IMR-90 (cell line): ENCODE results near the gene HOXD13. TPM values are rescaled to one million over a fixed set of nuclear protein-coding genes. Genes with fewer than 3 reads are reported as not detected.

ENCODE experiments used
- ATAC-seq: fragments of 200-7000 bp; cut with Tn5 transposase; 2 replicates; pipeline ENCODE4 v1.9.1; 2020; ENCODE audit warnings: low read depth, mild to moderate bottlenecking, moderate library complexity
- BruUV-seq: library from RNA; stranded (reverse); fragments of 400-500 nt; replicated peaks from 2 replicates; lab custom pipeline; 2021; lab: Mats Ljungman, UMichigan
- CTCF ChIA-PET: fragments of 300-600 bp; formaldehyde crosslinking; extraction: SDS; loops from one replicate; lab custom pipeline; 2021; ENCODE audit warnings: antibody characterized with exemption; lab: Yijun Ruan, JAX
- POLR2A ChIA-PET: fragments of 300-600 bp; sonication (Branson Sonifier 250); formaldehyde crosslinking; loops from one replicate; lab custom pipeline; 2022; ENCODE audit warnings: antibody characterized with exemption; ENCODE audit not compliant: unreplicated experiment; lab: Charles Lee
- DNase-seq: peaks from one replicate; pipeline ENCODE4 v3.0.0; 2013
- H2AFZ ChIP-seq: replicated peaks from 2 replicates; pipeline ENCODE3; 2013; ENCODE audit warnings: low read length, mild to moderate bottlenecking; ENCODE audit not compliant: poor library complexity
- H2AK5ac ChIP-seq: 2 replicates; pipeline ENCODE4 v1.6.1; 2013; ENCODE audit warnings: low read depth, low read length, inconsistent platforms
- H2AK9ac ChIP-seq: replicated peaks from 2 replicates; pipeline ENCODE3; 2013; ENCODE audit warnings: mild to moderate bottlenecking, low read depth, low read length, moderate library complexity; ENCODE audit not compliant: poor library complexity
- H2BK120ac ChIP-seq: 2 replicates; pipeline ENCODE4 v1.6.1; 2013; ENCODE audit warnings: low read depth, low read length, inconsistent platforms
- H2BK15ac ChIP-seq: 3 replicates; pipeline ENCODE4 v1.6.1; 2013; ENCODE audit warnings: low read depth, low read length, inconsistent platforms
- H2BK20ac ChIP-seq: 2 replicates; pipeline ENCODE4 v1.6.1; 2013; ENCODE audit warnings: low read depth, mild to moderate bottlenecking, inconsistent platforms, low read length, moderate library complexity
- H2BK5ac ChIP-seq: 2 replicates; pipeline ENCODE4 v1.6.1; 2013; ENCODE audit warnings: mild to moderate bottlenecking, low read depth, low read length, inconsistent platforms; ENCODE audit not compliant: poor library complexity, severe bottlenecking
- H3K14ac ChIP-seq: replicated peaks from 2 replicates; pipeline ENCODE4 v1.6.1; 2013; ENCODE audit warnings: low read depth, low read length, inconsistent platforms
- H3K18ac ChIP-seq: 2 replicates; pipeline ENCODE4 v1.6.1; 2013; ENCODE audit warnings: low read depth, low read length, control low read depth
- H3K23ac ChIP-seq: 2 replicates; pipeline ENCODE4 v1.6.1; 2013; ENCODE audit warnings: low read depth, low read length, inconsistent platforms
- H3K27ac ChIP-seq: 2 replicates; pipeline ENCODE4 v1.5.1; 2013; ENCODE audit warnings: mild to moderate bottlenecking, control low read depth, low read length; ENCODE audit not compliant: insufficient read depth
- H3K27me3 ChIP-seq: 2 replicates; pipeline ENCODE4 v1.6.1; 2013; ENCODE audit warnings: low read length; ENCODE audit not compliant: control insufficient read depth, insufficient read depth
- H3K36me3 ChIP-seq: 2 replicates; pipeline ENCODE4 v1.6.1; 2013; ENCODE audit warnings: low read length, mixed read lengths; ENCODE audit not compliant: control insufficient read depth, insufficient read depth
- H3K4ac ChIP-seq: 2 replicates; pipeline ENCODE4 v1.6.1; 2013; ENCODE audit warnings: low read depth, low read length, inconsistent platforms
- H3K4me1 ChIP-seq: 2 replicates; pipeline ENCODE4 v1.6.1; 2013; ENCODE audit warnings: low read length, mixed read lengths; ENCODE audit not compliant: control insufficient read depth, insufficient read depth
- H3K4me2 ChIP-seq: 2 replicates; pipeline ENCODE4 v1.6.1; 2013; ENCODE audit warnings: low read depth, mild to moderate bottlenecking, control low read depth, low read length, moderate library complexity
- H3K4me3 ChIP-seq: 2 replicates; pipeline ENCODE4 v1.5.1; 2013; ENCODE audit warnings: low read depth, mild to moderate bottlenecking, control low read depth, low read length, moderate library complexity; ENCODE audit not compliant: insufficient read depth
- H3K56ac ChIP-seq: 2 replicates; pipeline ENCODE4 v1.6.1; 2013; ENCODE audit warnings: low read length, inconsistent platforms; ENCODE audit not compliant: insufficient read depth; ENCODE audit errors: extremely low read depth
- H3K79me1 ChIP-seq, 2 experiments: 2 replicates each; pipeline ENCODE4 v1.6.1; 2013; ENCODE audit warnings: low read length in 2 of 2, inconsistent platforms in 1 of 2, low read depth in 1 of 2
- H3K9ac ChIP-seq: 2 replicates; pipeline ENCODE4 v1.6.1; 2013; ENCODE audit warnings: low read depth, low read length, control low read depth
- H3K9me1 ChIP-seq: 2 replicates; pipeline ENCODE4 v1.6.1; 2013; ENCODE audit warnings: low read length, inconsistent platforms; ENCODE audit not compliant: insufficient read depth
- H3K9me3 ChIP-seq: 2 replicates; pipeline ENCODE4 v1.6.1; 2013; ENCODE audit warnings: low read length; ENCODE audit not compliant: control insufficient read depth, insufficient read depth
- H4K20me1 ChIP-seq: 2 replicates; pipeline ENCODE4 v1.6.1; 2013; ENCODE audit warnings: low read length, inconsistent platforms; ENCODE audit not compliant: insufficient read depth
- H4K5ac ChIP-seq: 2 replicates; pipeline ENCODE4 v1.6.1; 2013; ENCODE audit warnings: mild to moderate bottlenecking, low read depth, low read length, control low read depth
- H4K8ac ChIP-seq, 2 experiments: 2 replicates each; pipeline ENCODE4 v1.6.1; 2013; ENCODE audit warnings: low read depth in 2 of 2, low read length in 2 of 2, control low read depth in 1 of 2, inconsistent platforms in 1 of 2
- H4K91ac ChIP-seq: 2 replicates; pipeline ENCODE4 v1.6.1; 2013; ENCODE audit warnings: low read depth, low read length, inconsistent platforms; ENCODE audit not compliant: insufficient read depth
- MAFK ChIP-seq: IDR thresholded peaks from 2 replicates; pipeline ENCODE4 v1.6.1; 2012; ENCODE audit warnings: low read depth, low read length, improper control_type of control experiment
- MAZ ChIP-seq: IDR thresholded peaks from 2 replicates; pipeline ENCODE4 v1.6.1; 2012; ENCODE audit warnings: low read depth, mild to moderate bottlenecking, low read length, improper control_type of control experiment, moderate library complexity, borderline replicate concordance
- NFE2L2 ChIP-seq: fragments of 150-350 bp; IDR thresholded peaks from 2 replicates; pipeline ENCODE4 v1.6.1; 2016; ENCODE audit warnings: low read depth, mild to moderate bottlenecking, low read length
- POLR2A ChIP-seq: IDR thresholded peaks from 2 replicates; pipeline ENCODE4 v1.6.1; 2012; ENCODE audit warnings: mild to moderate bottlenecking, low read depth, low read length
- WGBS, 2 experiments: methylation state at CpG; one replicate each; pipeline versions ENCODE4 v1.1.5 to v1.1.7; 2013; ENCODE audit warnings: missing lambda C conversion rate in 2 of 2; ENCODE audit not compliant: insufficient read length in 1 of 2; ENCODE audit errors: extremely low coverage in 2 of 2; 5-methylcytosine and 5-hydroxymethylcytosine counted together
- dilution Hi-C: fragments of 300-500 bp; cut with HindIII; formaldehyde crosslinking; loops from one replicate; pipeline ENCODE4 v1.14.3; 2018; ENCODE audit warnings: low sequenced_read_pairs; ENCODE audit not compliant: unreplicated experiment
- in situ Hi-C: fragments of 300-500 bp; cut with MboI; formaldehyde crosslinking; loops from 3 replicates; pipeline ENCODE4 v1.14.3; 2019; ENCODE audit warnings: low sequenced_read_pairs, inconsistent platforms, mixed read lengths
- intact Hi-C: fragments of 100-400 bp; cut with micrococcal nuclease; formaldehyde crosslinking; loops from 2 replicates; pipeline ENCODE4 v1.10.0; 2022
- polyA plus RNA-seq, 3 experiments: library from polyadenylated mRNA; depleted of rRNA; stranded (reverse); fragments of >200 nt; gene quantifications; 2 replicates each; pipeline ENCODE4 v1.2.3, GENCODE V29; 2012; ENCODE audit warnings: low replicate concordance in 1 of 3
- total RNA-seq: library from RNA; depleted of rRNA; stranded (reverse); fragments of >200 nt; gene quantifications from 2 replicates; pipeline ENCODE4 v1.2.3, GENCODE V29; 2012
- TF ChIP-seq, protein P1 (sequence below): fragments of 150-350 bp; IDR thresholded peaks from 2 replicates; pipeline ENCODE4 v1.6.1; 2017; ENCODE audit warnings: mild to moderate bottlenecking, antibody characterized with exemption, low read length, low read depth

Gene HOXD13
- total and polyA plus RNA-seq, 2 of the 4 experiments (the other 2 are of a cell fraction): not detected

DNA sequence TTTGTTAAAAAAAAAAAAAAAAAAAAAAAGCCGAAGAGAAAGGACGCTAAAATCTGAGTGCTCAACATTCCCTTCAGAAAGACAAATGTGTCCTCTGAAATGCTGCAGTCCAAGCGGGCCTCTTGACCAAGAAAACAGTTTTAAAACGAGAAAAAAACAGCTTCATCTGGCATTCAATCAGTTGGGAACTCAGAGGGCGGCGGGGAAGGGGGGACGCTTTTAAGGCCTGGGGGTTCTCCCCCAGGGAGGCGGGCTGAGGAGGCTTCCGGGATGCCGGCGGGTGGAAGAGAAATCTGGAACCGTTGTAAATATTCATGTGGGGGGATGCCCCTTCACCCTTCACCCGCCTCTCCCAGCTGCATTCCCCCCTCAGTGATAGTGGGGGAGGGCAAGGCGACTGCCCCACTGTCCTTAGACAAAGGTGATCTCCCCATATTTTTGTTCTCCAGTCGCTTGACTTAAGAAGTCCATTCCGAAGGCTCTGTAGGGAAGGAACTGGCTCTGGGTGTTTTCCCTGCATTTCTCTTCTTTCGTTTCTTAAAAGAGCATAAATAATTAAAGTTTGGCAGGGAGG, 11.3 kb downstream of the HOXD13 start:
- H4K91ac ChIP-seq: no peak overlapping the region
- peaks cover 4% of the 10 kb centered on the region; the same call in 1 of the 2 replicates for H3K9me3 ChIP-seq
- no peak overlapping the region for H2BK20ac ChIP-seq
- CTCF ChIA-PET: interaction anchor here (0.7 to 1.6 kb wide), 3 partner anchors 23 to 852 kb away, joined by 3 to 5 read pairs (median 4); no protein-coding TSS in a partner anchor
- no peak overlapping the region for H3K4me2 ChIP-seq
- no peaks in the 10 kb centered on the region for H3K79me1 ChIP-seq
- no peak overlapping the region for H3K23ac ChIP-seq
- DNase-seq (no peak), ATAC-seq (no peak)
- no peak overlapping the region for H3K4me3 ChIP-seq
- no peaks in the 10 kb centered on the region for H3K36me3 ChIP-seq
- in situ Hi-C loops: no loop called here
- no peaks in the 10 kb centered on the region for H3K4me1 ChIP-seq
- no peak for TF ChIP-seq MAFK
- no peak for TF ChIP-seq MAZ
- no peak for TF ChIP-seq POLR2A
- TF ChIP-seq, protein P1, sequence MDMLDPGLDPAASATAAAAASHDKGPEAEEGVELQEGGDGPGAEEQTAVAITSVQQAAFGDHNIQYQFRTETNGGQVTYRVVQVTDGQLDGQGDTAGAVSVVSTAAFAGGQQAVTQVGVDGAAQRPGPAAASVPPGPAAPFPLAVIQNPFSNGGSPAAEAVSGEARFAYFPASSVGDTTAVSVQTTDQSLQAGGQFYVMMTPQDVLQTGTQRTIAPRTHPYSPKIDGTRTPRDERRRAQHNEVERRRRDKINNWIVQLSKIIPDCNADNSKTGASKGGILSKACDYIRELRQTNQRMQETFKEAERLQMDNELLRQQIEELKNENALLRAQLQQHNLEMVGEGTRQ: no peak
- TF ChIP-seq NFE2L2: no peak
- no peak overlapping the region for H4K5ac ChIP-seq
- no peak overlapping the region for H2BK5ac ChIP-seq
- H3K56ac ChIP-seq: no peak overlapping the region
- H2AK9ac ChIP-seq: no peak overlapping the region
- no peaks in the 10 kb centered on the region for H4K20me1 ChIP-seq
- H2BK15ac ChIP-seq: no peak overlapping the region
- H2BK120ac ChIP-seq: no peak overlapping the region
- WGBS, 2 experiments: 20% methylated on average over 1 of the region's 17 CpGs; no CpG with 5 or more reads in 1 of the 2 experiments
- intact Hi-C loops: no loop called here
- H4K8ac ChIP-seq: no peak overlapping the region
- H2AFZ ChIP-seq: no peak overlapping the region
- no peak overlapping the region for H3K14ac ChIP-seq
- peaks cover 94% of the 10 kb centered on the region for H3K27me3 ChIP-seq
- no peak overlapping the region for H3K27ac ChIP-seq
- no TSS peak for BruUV-seq
- POLR2A ChIA-PET: no interaction called here
- H2AK5ac ChIP-seq: no peak overlapping the region
- dilution Hi-C loops: no loop called here
- H3K9me1 ChIP-seq: no peaks in the 10 kb centered on the region
- H3K4ac ChIP-seq: no peak overlapping the region
- H3K18ac ChIP-seq: no peak overlapping the region
- H3K9ac ChIP-seq: no peak overlapping the region
